B cell (primary cell): ENCODE results near the gene THRB. TPM values are rescaled to one million over a fixed set of nuclear protein-coding genes. Genes with fewer than 3 reads are reported as not detected.

Source experiments
- ATAC-seq: fragments of 200-7000 bp; cut with Tn5 transposase; one replicate; pipeline ENCODE4 v1.10.0; 2021; ENCODE audit warnings: low read depth, mild to moderate bottlenecking, moderate number of reproducible peaks, moderate library complexity
- CTCF ChIA-PET: fragments of 350-600 bp; sonication (Branson Sonifier 250); formaldehyde crosslinking; loops from one replicate; lab custom pipeline; 2021; ENCODE audit warnings: antibody characterized with exemption, inconsistent platforms; lab: Charles Lee
- POLR2A ChIA-PET: fragments of 350-600 bp; sonication (Branson Sonifier 250); formaldehyde crosslinking; loops from one replicate; lab custom pipeline; 2021; ENCODE audit warnings: antibody characterized with exemption; lab: Charles Lee
- DNase-seq: peaks from one replicate; pipeline ENCODE4 v3.0.0; 2013
- H2AFZ ChIP-seq: 2 replicates; pipeline ENCODE4 v1.6.1; 2012; ENCODE audit warnings: mild to moderate bottlenecking, low read depth, low read length; ENCODE audit not compliant: insufficient read depth, poor library complexity, severe bottlenecking
- H3K27ac ChIP-seq, 2 donors: 1 replicate in 1 of 2; 2 replicates in 1 of 2; pipeline ENCODE4 v1.5.1; 2012 to 2013; ENCODE audit warnings: low read length in 2 of 2, mild to moderate bottlenecking in 2 of 2, moderate library complexity in 1 of 2
- H3K27me3 ChIP-seq, 4 experiments: fragments of 200-600 bp in 1 of 4; sonication (generic) in 1 of 4; replicated peaks in 1 of 4; 1 replicate in 2 of 4; 2 replicates in 2 of 4; pipeline versions ENCODE4 v1.6.1 to v1.7.0; 2013 to 2016; ENCODE audit warnings: low read length in 3 of 4, mild to moderate bottlenecking in 2 of 4, mixed read lengths in 1 of 4, moderate library complexity in 1 of 4; ENCODE audit not compliant: insufficient read depth in 4 of 4, control insufficient read depth in 3 of 4; ENCODE audit errors: control extremely low read depth in 1 of 4
- H3K36me3 ChIP-seq, 2 experiments: replicated peaks in 1 of 2; 1 replicate in 1 of 2; 2 replicates in 1 of 2; pipeline versions ENCODE4 v1.6.1 to v1.7.1; 2013; ENCODE audit warnings: low read length in 1 of 2; ENCODE audit not compliant: insufficient read depth in 2 of 2, control insufficient read depth in 1 of 2; ENCODE audit errors: control extremely low read depth in 1 of 2, extremely low read depth in 1 of 2
- H3K4me1 ChIP-seq, 2 donors: fragments of 200-600 bp in 1 of 2; sonication (generic) in 1 of 2; 1 replicate in 1 of 2; 2 replicates in 1 of 2; pipeline versions ENCODE4 v1.5.1 to v1.6.1; 2013 to 2017; ENCODE audit warnings: low read length in 2 of 2; ENCODE audit not compliant: control insufficient read depth in 2 of 2, insufficient read depth in 2 of 2
- H3K4me2 ChIP-seq: replicated peaks from 2 replicates; pipeline ENCODE3; 2012; ENCODE audit warnings: mild to moderate bottlenecking, low read depth, low read length; ENCODE audit not compliant: poor library complexity, severe bottlenecking
- H3K4me3 ChIP-seq, 5 experiments: fragments of 200-600 bp in 1 of 5; sonication (generic) in 1 of 5; 1 replicate in 3 of 5; 2 replicates in 2 of 5; pipeline versions ENCODE4 v1.5.1 to v1.7.0; 2011 to 2016; ENCODE audit warnings: low read length in 4 of 5, mild to moderate bottlenecking in 4 of 5, low read depth in 2 of 5, control low read depth in 1 of 5, moderate library complexity in 1 of 5; ENCODE audit not compliant: insufficient read depth in 1 of 5; ENCODE audit errors: control extremely low read depth in 1 of 5, extremely low read depth in 1 of 5
- H3K79me2 ChIP-seq: fragments of 200-600 bp; sonication (generic); one replicate; pipeline ENCODE4 v1.6.0; 2016; ENCODE audit warnings: low read length; ENCODE audit not compliant: control insufficient read depth, insufficient read depth
- H3K9ac ChIP-seq: fragments of 200-600 bp; sonication (generic); 2 replicates; pipeline ENCODE4 v1.6.1; 2017; ENCODE audit warnings: mild to moderate bottlenecking, low read length, moderate library complexity
- H3K9me3 ChIP-seq, 3 donors: one replicate each; pipeline versions ENCODE4 v1.6.1 to v1.7.1; 2013; ENCODE audit warnings: low read length in 2 of 3; ENCODE audit not compliant: control insufficient read depth in 2 of 3, insufficient read depth in 1 of 3; ENCODE audit errors: control extremely low read depth in 1 of 3
- H4K20me1 ChIP-seq: 2 replicates; pipeline ENCODE4 v1.6.0; 2012; ENCODE audit warnings: mild to moderate bottlenecking, low read length; ENCODE audit not compliant: insufficient read depth, control insufficient read depth, poor library complexity, severe bottlenecking
- H3K27ac Mint-ChIP-seq: one replicate; pipeline ENCODE4 v1.8.0; 2021; ENCODE audit warnings: mixed read lengths
- H3K27me3 Mint-ChIP-seq: one replicate; pipeline ENCODE4 v1.8.0; 2021; ENCODE audit warnings: mixed read lengths
- H3K4me1 Mint-ChIP-seq: one replicate; pipeline ENCODE4 v1.8.0; 2021; ENCODE audit warnings: mixed read lengths
- H3K4me3 Mint-ChIP-seq: one replicate; pipeline ENCODE4 v1.8.0; 2021; ENCODE audit warnings: mixed read lengths
- H3K9me3 Mint-ChIP-seq: one replicate; pipeline ENCODE4 v1.8.0; 2022; ENCODE audit warnings: mixed read lengths; ENCODE audit not compliant: insufficient read depth
- CTCF ChIP-seq: fragments of 200-600 bp; IDR thresholded peaks from one replicate; pipeline ENCODE4 v1.8.0; 2022; ENCODE audit warnings: antibody characterized with exemption, mild to moderate bottlenecking
- EZH2 ChIP-seq: IDR thresholded peaks from 2 replicates; pipeline ENCODE4 v1.6.1; 2012; ENCODE audit warnings: borderline replicate concordance, low read depth, mild to moderate bottlenecking, moderate library complexity, low read length; ENCODE audit not compliant: insufficient read depth, poor library complexity, severe bottlenecking
- WGBS: methylation state at CpG from one replicate; pipeline ENCODE4 v1.1.5; 2013; ENCODE audit warnings: missing lambda C conversion rate; ENCODE audit not compliant: insufficient coverage; 5-methylcytosine and 5-hydroxymethylcytosine counted together
- intact Hi-C: fragments of 100-400 bp; cut with micrococcal nuclease; formaldehyde crosslinking; loops from one replicate; pipeline ENCODE4 v1.10.0; 2022
- polyA plus RNA-seq: library from polyadenylated mRNA; depleted of rRNA; stranded (reverse); fragments of >200 nt; gene quantifications from 2 replicates; pipeline ENCODE4 v1.2.3, GENCODE V29; 2012
- total RNA-seq, 2 donors: library from RNA; stranded (reverse); fragments of 120-200 nt in 1 of 2; gene quantifications; 1 replicate in 1 of 2; 2 replicates in 1 of 2; pipeline versions ENCODE4 v1.2.3 to v1.2.4, GENCODE V29; 2013 to 2022

Gene THRB
- total and polyA plus RNA-seq, 2 donors (not counting 1 experiment from before 2014, with no cell fraction given): 0.86 to 1.8 TPM

DNA sequence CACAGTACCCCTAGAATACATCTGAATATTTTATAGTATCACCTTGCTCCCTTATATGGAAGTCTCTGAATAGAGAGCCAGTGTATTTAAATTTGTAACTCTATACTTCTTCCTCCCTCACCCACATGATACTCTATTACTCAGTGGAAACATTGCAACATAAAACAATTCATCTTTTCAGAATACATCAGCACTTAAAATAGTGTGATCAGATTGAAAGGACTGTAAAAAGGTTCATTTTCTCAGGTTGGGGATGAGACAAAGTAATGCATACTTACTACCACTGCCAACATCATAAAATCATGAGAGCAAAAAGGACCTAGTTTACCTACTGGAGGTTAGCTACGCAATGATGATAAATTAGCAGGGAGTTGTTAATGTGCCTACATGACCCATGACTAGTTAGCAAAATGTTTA lies 13.8 kb upstream of the THRB start:
- ChIA-PET POLR2A (no interaction called here), CTCF (no interaction called here)
- Mint-ChIP-seq H3K4me3 (peak overlapping the region; percentile 0), H3K9me3 (no peaks in the 10 kb centered on the region), H3K27me3 (no peaks in the 10 kb centered on the region), H3K27ac (no peak overlapping the region), H3K4me1 (peaks cover 49% of the 10 kb centered on the region)
- DNase-seq: no peak
- no peaks in the 10 kb centered on the region for H3K9me3 ChIP-seq
- no peaks in the 10 kb centered on the region for H3K79me2 ChIP-seq
- H3K4me1 ChIP-seq: peaks cover 45 to 48% of the 10 kb centered on the region in 2 donors
- H3K4me3 ChIP-seq: no peak overlapping the region
- TF ChIP-seq EZH2: no peak
- no peak for TF ChIP-seq CTCF
- peak overlapping the region in 1 of 2 donors; percentile 63 for H3K27ac ChIP-seq
- H2AFZ ChIP-seq: no peak overlapping the region
- ATAC-seq: no peak
- WGBS: no CpG with 5 or more reads among the region's 1 CpG
- intact Hi-C loops: no loop called here
- H3K4me2 ChIP-seq: peak overlapping the region; percentile 51
- H3K9ac ChIP-seq: peak overlapping the region; percentile 16
- H3K36me3 ChIP-seq: no peaks in the 10 kb centered on the region
- H3K27me3 ChIP-seq: no peaks in the 10 kb centered on the region
- no peaks in the 10 kb centered on the region for H4K20me1 ChIP-seq

DNA sequence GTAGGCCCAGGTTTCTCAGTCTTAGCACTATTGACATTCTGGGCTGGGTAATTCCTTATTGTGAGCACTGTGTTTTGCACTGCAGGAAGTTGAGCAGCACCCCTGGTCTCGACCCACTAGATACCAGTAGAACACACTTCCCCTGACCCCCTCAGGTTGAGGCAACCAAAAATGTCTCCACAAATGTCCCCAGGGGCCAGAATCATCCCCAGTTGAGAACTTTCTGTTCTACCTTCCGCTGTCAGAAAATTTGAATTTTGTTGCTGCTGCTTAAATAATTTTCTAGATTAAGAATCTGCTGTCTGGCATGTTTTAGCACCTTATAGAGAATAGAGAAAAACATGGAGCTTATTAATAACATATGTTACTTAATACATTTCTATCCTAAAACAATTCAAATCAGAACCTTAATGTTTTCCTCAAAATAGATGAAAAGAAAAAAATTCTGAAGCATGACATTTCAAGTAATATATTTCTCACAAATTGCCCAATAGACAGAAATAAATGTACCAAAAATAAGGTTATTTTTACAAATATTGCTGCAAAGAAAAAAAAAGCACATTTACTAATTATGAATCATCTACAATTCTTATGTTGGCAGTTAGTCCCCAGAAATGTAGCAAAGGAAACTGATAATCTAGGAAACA lies 13.2 kb upstream of the THRB start:
- Histone ChIP-seq H3K4me1 (peaks cover 49 to 53% of the 10 kb centered on the region in 2 donors), H3K4me2 (peak overlapping the region; percentile 51), H2AFZ (peak overlapping the region; percentile 45), H3K9me3 (no peaks in the 10 kb centered on the region), H3K27ac (peak overlapping the region; percentile 38 to 63), H3K27me3 (no peaks in the 10 kb centered on the region), H3K9ac (peak overlapping the region; percentile 16), H3K4me3 (peak overlapping the region in 1 of 5 experiments; percentile 13), H3K36me3 (no peaks in the 10 kb centered on the region), H4K20me1 (no peaks in the 10 kb centered on the region), H3K79me2 (no peaks in the 10 kb centered on the region)
- intact Hi-C loops: loop anchor here (2.0 kb wide), 1 partner anchor 15 kb away; no protein-coding TSS in a partner anchor
- CTCF ChIA-PET: no interaction called here
- Mint-ChIP-seq H3K9me3 (no peaks in the 10 kb centered on the region), H3K27ac (peak overlapping the region; percentile 75), H3K4me1 (peaks cover 54% of the 10 kb centered on the region), H3K4me3 (peak overlapping the region; percentile 64), H3K27me3 (no peaks in the 10 kb centered on the region)
- no peak for TF ChIP-seq CTCF
- no peak for TF ChIP-seq EZH2
- no CpG with 5 or more reads among the region's 2 CpGs for WGBS
- DNase-seq: peak; percentile 52
- POLR2A ChIA-PET: no interaction called here
- ATAC-seq: peak; percentile 87
